GM12878 (cell line): Measurements from ENCODE around the gene ZNF507. TPM values are rescaled to one million over a fixed set of nuclear protein-coding genes. Genes with fewer than 3 reads are reported as not detected.

Experiments used
- ATAC-seq: fragments of 200-7000 bp; cut with Tn5 transposase; 3 replicates; pipeline ENCODE4 v1.9.1; 2020; ENCODE audit warnings: mild to moderate bottlenecking, moderate library complexity
- BruUV-seq: library from RNA; stranded (reverse); fragments of 400-500 nt; replicated peaks from 2 replicates; lab custom pipeline; 2021; lab: Mats Ljungman, UMichigan
- CTCF ChIA-PET: fragments of 300-600 bp; sonication (Branson Sonifier 250); formaldehyde crosslinking; extraction: SDS; loops from one replicate; lab custom pipeline; 2021; ENCODE audit warnings: inconsistent platforms; lab: Yijun Ruan, JAX
- POLR2A ChIA-PET: fragments of 350-600 bp; formaldehyde crosslinking; extraction: SDS; loops from one replicate; lab custom pipeline; 2021; ENCODE audit warnings: inconsistent platforms; lab: Charles Lee
- RAD21 ChIA-PET: fragments of 300-600 bp; sonication (Branson Sonifier 250); formaldehyde crosslinking; loops from one replicate; lab custom pipeline; 2023; ENCODE audit warnings: antibody characterized with exemption; ENCODE audit not compliant: unreplicated experiment; lab: Charles Lee
- SMC1A ChIA-PET: fragments of 300-600 bp; sonication (Branson Sonifier 250); formaldehyde crosslinking; loops from one replicate; lab custom pipeline; 2023; ENCODE audit not compliant: unreplicated experiment, uncharacterized antibody; lab: Charles Lee
- DNase-seq: peaks from one replicate; pipeline ENCODE4 v3.0.0-alpha.2; 2011; ENCODE audit warnings: low read depth, low spot score
- FAIRE-seq: peaks from 3 replicates; lab custom pipeline; 2011; peaks lifted over from hg19 to GRCh38; lab: Jason Lieb, UNC
- H2AFZ ChIP-seq: 2 replicates; pipeline ENCODE4 v1.6.0; 2011; ENCODE audit warnings: low read depth, low read length, control low read depth; ENCODE audit not compliant: control insufficient read depth
- H3K27ac ChIP-seq: 2 replicates; pipeline ENCODE4 v1.5.1; 2011; ENCODE audit warnings: control low read depth; ENCODE audit not compliant: control insufficient read depth, insufficient read depth
- H3K27me3 ChIP-seq, 2 experiments: replicated peaks in 1 of 2; 2 replicates each; pipeline versions ENCODE4 v1.6.0 to v1.6.1; 2011; ENCODE audit warnings: low read length in 1 of 2; ENCODE audit not compliant: control insufficient read depth in 2 of 2, insufficient read depth in 2 of 2
- H3K36me3 ChIP-seq, 2 experiments: 2 replicates each; pipeline ENCODE4 v1.5.1; 2011; ENCODE audit warnings: low read length in 1 of 2; ENCODE audit not compliant: control insufficient read depth in 2 of 2, insufficient read depth in 2 of 2
- H3K4me1 ChIP-seq: 2 replicates; pipeline ENCODE4 v1.6.1; 2011; ENCODE audit warnings: mild to moderate bottlenecking, low read length, moderate library complexity, mixed read lengths; ENCODE audit not compliant: control insufficient read depth, insufficient read depth
- H3K4me2 ChIP-seq: 2 replicates; pipeline ENCODE4 v1.6.0; 2011; ENCODE audit warnings: control low read depth; ENCODE audit not compliant: control insufficient read depth, insufficient read depth
- H3K4me3 ChIP-seq: fragments of 200-600 bp; sonication (generic); 2 replicates; pipeline ENCODE4 v1.5.1; 2016
- H3K79me2 ChIP-seq: 2 replicates; pipeline ENCODE4 v1.6.0; 2011; ENCODE audit warnings: low read length; ENCODE audit not compliant: control insufficient read depth, insufficient read depth
- H3K9ac ChIP-seq: 2 replicates; pipeline ENCODE4 v1.8.0; 2011; ENCODE audit warnings: low read length, control low read depth, mixed read lengths; ENCODE audit not compliant: control insufficient read depth, insufficient read depth
- H3K9me3 ChIP-seq: replicated peaks from 3 replicates; pipeline ENCODE4 v1.5.1; 2011; ENCODE audit warnings: mild to moderate bottlenecking, low read length; ENCODE audit not compliant: control insufficient read depth, insufficient read depth
- H4K20me1 ChIP-seq: 2 replicates; pipeline ENCODE4 v1.6.0; 2011; ENCODE audit not compliant: control insufficient read depth, insufficient read depth
- CBFB ChIP-seq: IDR thresholded peaks from 2 replicates; pipeline ENCODE4 v1.6.1; 2016; ENCODE audit warnings: antibody characterized with exemption, low read depth
- CHD2 ChIP-seq: IDR thresholded peaks from 2 replicates; pipeline ENCODE4 v1.6.1; 2011; ENCODE audit warnings: low read depth, low read length, improper control_type of control experiment, borderline replicate concordance
- CTCF ChIP-seq, 3 experiments: IDR thresholded peaks in 2 of 3; conservative IDR thresholded peaks in 1 of 3; 2 replicates each; pipeline ENCODE4 v1.5.1; 2011; ENCODE audit warnings: low read depth in 3 of 3, low read length in 3 of 3, mild to moderate bottlenecking in 3 of 3, control low read depth in 2 of 3, moderate library complexity in 2 of 3, inconsistent platforms in 1 of 3, mixed read lengths in 1 of 3; ENCODE audit not compliant: control insufficient read depth in 2 of 3, insufficient read depth in 1 of 3; ENCODE audit errors: extremely low read depth in 1 of 3
- KDM1A ChIP-seq: fragments of 200-600 bp; sonication (generic); IDR thresholded peaks from 2 replicates; pipeline ENCODE4 v1.6.1; 2016; ENCODE audit warnings: borderline replicate concordance
- WRNIP1 ChIP-seq: IDR thresholded peaks from 2 replicates; pipeline ENCODE4 v1.6.1; 2011; ENCODE audit warnings: low read depth, low read length, improper control_type of control experiment, borderline replicate concordance
- ZNF207 ChIP-seq: fragments of 450-650 bp; IDR thresholded peaks from 2 replicates; pipeline ENCODE4 v1.6.1; 2014; ENCODE audit warnings: antibody characterized with exemption, mild to moderate bottlenecking, borderline replicate concordance
- WGBS: methylation state at CpG from one replicate; pipeline ENCODE4 v1.1.6; 2016; ENCODE audit warnings: low lambda C conversion rate; ENCODE audit not compliant: insufficient replicate concordance, insufficient coverage; ENCODE audit errors: missing lambda C conversion rate; 5-methylcytosine and 5-hydroxymethylcytosine counted together
- in situ Hi-C: fragments of 300-500 bp; cut with MboI; formaldehyde crosslinking; loops from 9 replicates; pipeline ENCODE4 v1.14.3; 2018; ENCODE audit warnings: mixed read lengths
- intact Hi-C: fragments of 100-400 bp; cut with micrococcal nuclease; formaldehyde crosslinking; loops from one replicate; pipeline ENCODE4 v1.14.2; 2022; ENCODE audit not compliant: unreplicated experiment
- polyA plus RNA-seq, 11 experiments: library from polyadenylated mRNA; depleted of rRNA in 4 of 11; unstranded in 6 of 11; stranded (reverse) in 5 of 11; fragments of >200 nt; fragmentation: Nextera tagmentation in 4 of 11; fragmentation: Illumina TruSeq in 1 of 11; extraction: Ambion mirVana in 4 of 11; extraction: Trizol in 1 of 11; gene quantifications; 1 replicate in 1 of 11; 2 replicates in 10 of 11; pipeline versions ENCODE4 v1.2.1 to v1.2.3, GENCODE V29; 2011 to 2016; ENCODE audit warnings: inconsistent platforms in 2 of 11, missing spikeins in 2 of 11, low read depth in 1 of 11
- total RNA-seq, 4 experiments: library from RNA; depleted of rRNA in 3 of 4; stranded (reverse); fragments of >200 nt in 3 of 4; fragmentation: Illumina TruSeq in 1 of 4; extraction: Trizol in 1 of 4; gene quantifications; 2 replicates each; pipeline versions ENCODE4 v1.2.1 to v1.2.3, GENCODE V29; 2013 to 2021

Gene ZNF507
- total and polyA plus RNA-seq, 10 of the 15 experiments (the other 5 are each of a cell fraction or from before 2014, with no cell fraction given): 2.3 to 18.4 (median 10.1) TPM

- intact Hi-C loops: no loop called here
These were observed 17.8 kb downstream of the ZNF507 start for GRCh38 chr19:32363175-32363574.

More at GRCh38 chr19:32363175-32363574, 17.8 kb downstream of the ZNF507 start:
- SMC1A ChIA-PET: no interaction called here
- TF ChIP-seq CBFB (no peak), CTCF (IDR thresholded peaks at IDR 0.05 in 2 of 3, conservative IDR thresholded peaks at IDR 0.05 in 1 of 3; ENCODE audit: control insufficient read depth in 2 of 3, extremely low read depth in 1 of 3, insufficient read depth in 1 of 3, low read depth in 3 of 3, low read length in 3 of 3) (no peak), ZNF207 (no peak), KDM1A (no peak), WRNIP1 (no peak), CHD2 (no peak)
- POLR2A ChIA-PET: no interaction called here
- H3K9ac ChIP-seq: no peak overlapping the region
- CTCF ChIA-PET: interaction anchor here (1.5 kb wide), 1 partner anchor 24 kb away, joined by 4 read pairs; no protein-coding TSS in a partner anchor
- RAD21 ChIA-PET: no interaction called here
- no peaks in the 10 kb centered on the region for H3K4me1 ChIP-seq
- FAIRE-seq (no peak), ATAC-seq (no peak), DNase-seq (no peak)
- BruUV-seq: no TSS peak
- H4K20me1 ChIP-seq: no peaks in the 10 kb centered on the region
- H3K27me3 ChIP-seq: no peaks in the 10 kb centered on the region
- H3K79me2 ChIP-seq: peaks cover 5% of the 10 kb centered on the region
- H3K36me3 ChIP-seq: peaks cover 3 to 38% of the 10 kb centered on the region in 2 experiments
- H3K4me2 ChIP-seq: no peak overlapping the region
- H3K9me3 ChIP-seq: no peaks in the 10 kb centered on the region
- H3K4me3 ChIP-seq: no peak overlapping the region
- WGBS: 66% methylated on average over 3 of the region's 3 CpGs
- no peak overlapping the region for H3K27ac ChIP-seq
- no peak overlapping the region for H2AFZ ChIP-seq
- in situ Hi-C loops: no loop called here
